ENCODE results near the gene GIMAP7. TPM values are rescaled to one million over a fixed set of nuclear protein-coding genes. Genes with fewer than 3 reads are reported as not detected.

Gene GIMAP7
- total RNA-seq, 1 experiment from 2014 or later, result 0.25 TPM

DNA sequence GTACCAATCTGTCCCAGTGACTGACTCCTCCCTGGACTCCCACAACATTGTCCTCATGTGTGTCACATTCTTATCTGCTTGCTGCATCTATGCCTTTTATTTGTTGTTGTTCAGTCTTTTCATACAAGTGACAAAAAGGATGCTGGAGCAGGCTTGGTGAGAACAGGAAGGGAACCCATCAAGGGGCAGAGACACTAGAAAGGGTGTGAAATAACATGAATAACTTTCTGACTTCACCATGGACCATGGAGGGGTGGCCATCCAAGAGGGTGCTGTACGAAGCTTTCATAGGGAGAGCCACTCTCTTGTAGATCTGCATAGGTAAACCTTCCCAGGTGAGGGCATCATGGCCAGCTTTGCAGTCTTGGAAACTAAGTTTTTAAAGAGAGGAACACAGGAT lies 49.7 kb upstream of the GIMAP7 start:
- H3K4me2 ChIP-seq (ENCODE audit: low read length), result no peak overlapping the region
- no peak overlapping the region for H3K27ac ChIP-seq (ENCODE audit: low read depth, low read length)
- CTCF ChIA-PET, result no interaction called here
- DNase-seq (ENCODE audit: low read depth, low spot score), result no peak
- H3K9me2 ChIP-seq (ENCODE audit: insufficient read depth), result no peaks in the 10 kb centered on the region
- H3K4me3 ChIP-seq (replicated peaks in 1 of 2; ENCODE audit: low read depth in 1 of 2, low read length in 2 of 2), result no peak overlapping the region
- no peak overlapping the region for H3K9ac ChIP-seq (ENCODE audit: low read length)
- RAD21 ChIA-PET (ENCODE audit: low non-redundant PET in 1 of 2, low total read pairs in 2 of 2, uncharacterized antibody in 2 of 2, unreplicated experiment in 2 of 2), result no interaction called here
- H2AFZ ChIP-seq (ENCODE audit: low read depth, low read length, poor library complexity, severe bottlenecking), result no peak overlapping the region
- intact Hi-C loops (cut with micrococcal nuclease), result no loop called here
- no peaks in the 10 kb centered on the region for H4K20me1 ChIP-seq (ENCODE audit: insufficient read depth)
- POLR2A ChIA-PET, result no interaction called here
- no peak for TF ChIP-seq POLR2AphosphoS5 (IDR thresholded peaks at IDR 0.05; ENCODE audit: low read depth, low read length)
- no peak for TF ChIP-seq FOSL1 (IDR thresholded peaks at IDR 0.05; ENCODE audit: low read depth)
- no peak for TF ChIP-seq CEBPB (IDR thresholded peaks at IDR 0.05; ENCODE audit: low read depth)
- no peak for TF ChIP-seq JUND (IDR thresholded peaks at IDR 0.05)
- TF ChIP-seq, protein P1, sequence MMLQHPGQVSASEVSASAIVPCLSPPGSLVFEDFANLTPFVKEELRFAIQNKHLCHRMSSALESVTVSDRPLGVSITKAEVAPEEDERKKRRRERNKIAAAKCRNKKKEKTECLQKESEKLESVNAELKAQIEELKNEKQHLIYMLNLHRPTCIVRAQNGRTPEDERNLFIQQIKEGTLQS (IDR thresholded peaks at IDR 0.05), result no peak
- no peak for TF ChIP-seq CBX3 (IDR thresholded peaks at IDR 0.05; ENCODE audit: low read depth)
- TF ChIP-seq ZNF274 (IDR thresholded peaks at IDR 0.05; ENCODE audit: low read depth, low read length), result no peak
- TF ChIP-seq RAD21 (IDR thresholded peaks at IDR 0.05; ENCODE audit: low read depth), result no peak
- TF ChIP-seq, protein P2, sequence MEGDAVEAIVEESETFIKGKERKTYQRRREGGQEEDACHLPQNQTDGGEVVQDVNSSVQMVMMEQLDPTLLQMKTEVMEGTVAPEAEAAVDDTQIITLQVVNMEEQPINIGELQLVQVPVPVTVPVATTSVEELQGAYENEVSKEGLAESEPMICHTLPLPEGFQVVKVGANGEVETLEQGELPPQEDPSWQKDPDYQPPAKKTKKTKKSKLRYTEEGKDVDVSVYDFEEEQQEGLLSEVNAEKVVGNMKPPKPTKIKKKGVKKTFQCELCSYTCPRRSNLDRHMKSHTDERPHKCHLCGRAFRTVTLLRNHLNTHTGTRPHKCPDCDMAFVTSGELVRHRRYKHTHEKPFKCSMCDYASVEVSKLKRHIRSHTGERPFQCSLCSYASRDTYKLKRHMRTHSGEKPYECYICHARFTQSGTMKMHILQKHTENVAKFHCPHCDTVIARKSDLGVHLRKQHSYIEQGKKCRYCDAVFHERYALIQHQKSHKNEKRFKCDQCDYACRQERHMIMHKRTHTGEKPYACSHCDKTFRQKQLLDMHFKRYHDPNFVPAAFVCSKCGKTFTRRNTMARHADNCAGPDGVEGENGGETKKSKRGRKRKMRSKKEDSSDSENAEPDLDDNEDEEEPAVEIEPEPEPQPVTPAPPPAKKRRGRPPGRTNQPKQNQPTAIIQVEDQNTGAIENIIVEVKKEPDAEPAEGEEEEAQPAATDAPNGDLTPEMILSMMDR (IDR thresholded peaks at IDR 0.05 in 2 of 3, conservative IDR thresholded peaks at IDR 0.05 in 1 of 3; ENCODE audit: borderline replicate concordance in 1 of 3, insufficient read depth in 1 of 3, low read depth in 2 of 3, low read length in 2 of 3), result no peak
- TF ChIP-seq EZH2phosphoT487 (IDR thresholded peaks at IDR 0.05; ENCODE audit: borderline replicate concordance), result no peak
- no peak for TF ChIP-seq SP1 (IDR thresholded peaks at IDR 0.05; ENCODE audit: low read depth)
- ATAC-seq, result no peak
- no TSS peak for BruUV-seq (replicated peaks)
- no peaks in the 10 kb centered on the region for H3K79me2 ChIP-seq (ENCODE audit: insufficient read depth, low read length)
- H3K27me3 ChIP-seq (ENCODE audit: insufficient read depth, low read length), result peaks cover 31% of the 10 kb centered on the region
- no peaks in the 10 kb centered on the region for H3K36me3 ChIP-seq (ENCODE audit: control insufficient read depth in 1 of 2, insufficient read depth in 2 of 2, low read length in 2 of 2)
- no peaks in the 10 kb centered on the region for H3K4me1 ChIP-seq (ENCODE audit: control insufficient read depth in 1 of 2, insufficient read depth in 2 of 2, low read length in 2 of 2)
- no peaks in the 10 kb centered on the region for H3K9me3 ChIP-seq (ENCODE audit: control insufficient read depth in 1 of 2, insufficient read depth in 1 of 2, low read depth in 1 of 2, low read length in 2 of 2)
